Right atrium auricular region (tissue), 2 donors: ENCODE results near the gene DGKD. TPM values are rescaled to one million over a fixed set of nuclear protein-coding genes. Genes with fewer than 3 reads are reported as not detected.
A peak's percentile ranks its signal among the peaks of the same experiment; 100 is the strongest.

Experiments
- DNase-seq: peaks from one replicate; pipeline ENCODE4 v3.0.0-alpha.2; 2019; ENCODE audit warnings: low spot score
- H3K27ac ChIP-seq, 2 donors: fragments of 200-600 bp; sonication (generic); 1 replicate in 1 of 2; 2 replicates in 1 of 2; pipeline ENCODE4 v1.5.1; 2016 to 2019
- H3K27me3 ChIP-seq, 2 donors: fragments of 200-600 bp; sonication (generic); one replicate each; pipeline versions ENCODE4 v1.5.1 to v1.6.0; 2017 to 2019
- H3K36me3 ChIP-seq: fragments of 200-600 bp; sonication (generic); one replicate; pipeline ENCODE4 v1.5.1; 2016
- H3K4me1 ChIP-seq, 2 donors: fragments of 200-600 bp; sonication (generic); one replicate each; pipeline versions ENCODE4 v1.5.1 to v1.6.0; 2017 to 2019
- H3K4me3 ChIP-seq, 2 donors: fragments of 200-600 bp; sonication (generic); 1 replicate in 1 of 2; 2 replicates in 1 of 2; pipeline ENCODE4 v1.5.1; 2017 to 2019; ENCODE audit warnings: mild to moderate bottlenecking in 1 of 2, moderate library complexity in 1 of 2
- H3K9me3 ChIP-seq, 2 donors: fragments of 200-600 bp; sonication (generic); one replicate each; pipeline ENCODE4 v1.5.1; 2019
- CTCF ChIP-seq, 2 donors: fragments of 200-600 bp; sonication (generic); IDR thresholded peaks; one replicate each; pipeline ENCODE4 v1.5.1; 2019; ENCODE audit warnings: antibody characterized with exemption in 2 of 2
- total RNA-seq, 2 donors: library from RNA; depleted of rRNA; stranded (reverse); fragments of >200 nt; gene quantifications; one replicate each; pipeline ENCODE4 v1.1.0, GENCODE V29; 2016

Gene DGKD
- total RNA-seq, 2 donors from 2014 or later, result 18.4 to 40.1 TPM

- no peaks in the 10 kb centered on the region for H3K27me3 ChIP-seq
- no peak for TF ChIP-seq CTCF (IDR thresholded peaks at IDR 0.05)
- H3K4me1 ChIP-seq, result peaks cover 0 to 29% of the 10 kb centered on the region in 2 donors
- no peaks in the 10 kb centered on the region for H3K9me3 ChIP-seq
- H3K4me3 ChIP-seq, result no peak overlapping the region
- DNase-seq, result no peak
- H3K27ac ChIP-seq, result peak overlapping the region; percentile 52 to 55
- peaks cover 54% of the 10 kb centered on the region for H3K36me3 ChIP-seq
Measured at GRCh38 chr2:233436191-233436581, 81.9 kb downstream of the DGKD start.

- TF ChIP-seq CTCF (IDR thresholded peaks at IDR 0.05), result no peak
- no peak for DNase-seq
- Histone ChIP-seq H3K4me1 (peaks cover 0 to 29% of the 10 kb centered on the region in 2 donors), H3K9me3 (no peaks in the 10 kb centered on the region), H3K36me3 (peaks cover 59% of the 10 kb centered on the region), H3K27me3 (no peaks in the 10 kb centered on the region), H3K4me3 (no peak overlapping the region), H3K27ac (peak overlapping the region; percentile 52 to 66)
Measured at GRCh38 chr2:233436691-233437438, 82.6 kb downstream of the DGKD start.

GRCh38 chr2:233437439-233437955 is 83.2 kb downstream of the DGKD start:
- Histone ChIP-seq H3K4me3 (no peak overlapping the region), H3K27me3 (no peaks in the 10 kb centered on the region), H3K4me1 (peaks cover 0 to 29% of the 10 kb centered on the region in 2 donors), H3K36me3 (peaks cover 65% of the 10 kb centered on the region), H3K27ac (peak overlapping the region; percentile 52 to 66), H3K9me3 (no peaks in the 10 kb centered on the region)
- no peak for DNase-seq
- no peak for TF ChIP-seq CTCF (IDR thresholded peaks at IDR 0.05)

GRCh38 chr2:233438573-233439147 is 84.4 kb downstream of the DGKD start:
- no peak for TF ChIP-seq CTCF (IDR thresholded peaks at IDR 0.05)
- H3K9me3 ChIP-seq, result no peaks in the 10 kb centered on the region
- peak overlapping the region in 1 of 2 donors; percentile 37 for H3K27ac ChIP-seq
- peaks cover 0 to 34% of the 10 kb centered on the region in 2 donors for H3K4me1 ChIP-seq
- H3K4me3 ChIP-seq, result no peak overlapping the region
- no peaks in the 10 kb centered on the region for H3K27me3 ChIP-seq
- DNase-seq, result no peak
- peaks cover 72% of the 10 kb centered on the region for H3K36me3 ChIP-seq

GRCh38 chr2:233439191-233439590 is 84.9 kb downstream of the DGKD start:
- peaks cover 0 to 39% of the 10 kb centered on the region in 2 donors for H3K4me1 ChIP-seq

More at GRCh38 chr2:233439191-233439590, 84.9 kb downstream of the DGKD start:
- Histone ChIP-seq H3K27me3 (no peaks in the 10 kb centered on the region), H3K36me3 (peaks cover 76% of the 10 kb centered on the region), H3K9me3 (no peaks in the 10 kb centered on the region), H3K4me3 (no peak overlapping the region), H3K27ac (peak overlapping the region; percentile 7 to 37)
- no peak for DNase-seq
- no peak for TF ChIP-seq CTCF (IDR thresholded peaks at IDR 0.05)
